Common myeloid progenitor, CD34-positive (primary cell): ENCODE measurements around the gene AJM1.

Experiments
- CTCF ChIA-PET: fragments of 350-600 bp; sonication (Branson Sonifier 250); formaldehyde crosslinking; loops from one replicate; lab custom pipeline; 2021; ENCODE audit warnings: antibody characterized with exemption; lab: Charles Lee
- POLR2A ChIA-PET: fragments of 350-600 bp; sonication (Branson Sonifier 250); formaldehyde crosslinking; loops from one replicate; lab custom pipeline; 2021; ENCODE audit warnings: antibody characterized with exemption; lab: Charles Lee
- DNase-seq, 3 donors: peaks; one replicate each; pipeline versions ENCODE4 v3.0.0 to v3.0.0-alpha.2; 2013
- H3K27ac ChIP-seq, 2 experiments: 1 replicate in 1 of 2; 2 replicates in 1 of 2; pipeline ENCODE4 v1.7.0; 2013; ENCODE audit warnings: inconsistent platforms in 2 of 2, low read length in 2 of 2, mild to moderate bottlenecking in 2 of 2, low read depth in 1 of 2, moderate library complexity in 1 of 2; ENCODE audit not compliant: severe bottlenecking in 2 of 2, insufficient read depth in 1 of 2, poor library complexity in 1 of 2
- H3K27me3 ChIP-seq, 5 experiments: replicated peaks in 2 of 5; 1 replicate in 3 of 5; 2 replicates in 2 of 5; pipeline versions ENCODE4 v1.6.1 to v1.7.0; 2013; ENCODE audit warnings: low read length in 4 of 5, mild to moderate bottlenecking in 2 of 5, moderate library complexity in 2 of 5, inconsistent platforms in 1 of 5; ENCODE audit not compliant: insufficient read depth in 5 of 5, control insufficient read depth in 4 of 5
- H3K36me3 ChIP-seq, 4 experiments: 1 replicate in 2 of 4; 2 replicates in 2 of 4; pipeline versions ENCODE4 v1.6.1 to v1.7.0; 2013; ENCODE audit warnings: low read length in 3 of 4, control low read depth in 1 of 4, mild to moderate bottlenecking in 1 of 4; ENCODE audit not compliant: control insufficient read depth in 4 of 4, insufficient read depth in 4 of 4
- H3K4me1 ChIP-seq, 4 experiments: 1 replicate in 3 of 4; 2 replicates in 1 of 4; pipeline versions ENCODE4 v1.6.1 to v1.7.1; 2013; ENCODE audit warnings: low read length in 3 of 4, mild to moderate bottlenecking in 3 of 4, control low read depth in 1 of 4, inconsistent platforms in 1 of 4, moderate library complexity in 1 of 4; ENCODE audit not compliant: control insufficient read depth in 4 of 4, insufficient read depth in 4 of 4; ENCODE audit errors: control extremely low read depth in 1 of 4
- H3K4me3 ChIP-seq, 7 experiments: 1 replicate in 4 of 7; 2 replicates in 3 of 7; pipeline versions ENCODE4 v1.5.1 to v1.7.0; 2013; ENCODE audit warnings: mild to moderate bottlenecking in 7 of 7, low read length in 6 of 7, moderate library complexity in 6 of 7, inconsistent platforms in 2 of 7, low read depth in 2 of 7, control low read depth in 1 of 7; ENCODE audit not compliant: insufficient read depth in 4 of 7, control insufficient read depth in 1 of 7; ENCODE audit errors: extremely low read depth in 1 of 7
- H3K9me3 ChIP-seq, 5 experiments: 1 replicate in 4 of 5; 2 replicates in 1 of 5; pipeline versions ENCODE4 v1.6.1 to v1.7.1; 2013; ENCODE audit warnings: low read length in 4 of 5, mild to moderate bottlenecking in 2 of 5, inconsistent platforms in 1 of 5, low read depth in 1 of 5, moderate library complexity in 1 of 5; ENCODE audit not compliant: control insufficient read depth in 4 of 5, insufficient read depth in 2 of 5; ENCODE audit errors: control extremely low read depth in 1 of 5
- WGBS: methylation state at CpG from one replicate; pipeline ENCODE4 v1.1.5; 2013; ENCODE audit not compliant: insufficient coverage; 5-methylcytosine and 5-hydroxymethylcytosine counted together

AJM1 gene

GRCh38 chr9:136889858-136890257 is 47.6 kb downstream of the AJM1 start:
- no peaks in the 10 kb centered on the region for H3K9me3 ChIP-seq
- WGBS, result 93% methylated on average over 29 of the region's 42 CpGs
- no peak for DNase-seq
- peaks cover 0 to 20% (median 17%) of the 10 kb centered on the region in 4 experiments for H3K4me1 ChIP-seq
- H3K27me3 ChIP-seq, result no peaks in the 10 kb centered on the region
- CTCF ChIA-PET, result interaction anchor here (0.7 kb wide), 1 partner anchor 101 kb away, joined by 3 read pairs; no protein-coding TSS in a partner anchor
- no peak overlapping the region for H3K27ac ChIP-seq
- H3K4me3 ChIP-seq, result no peak overlapping the region
- POLR2A ChIA-PET, result no interaction called here
- peaks cover 0 to 41% (median 24%) of the 10 kb centered on the region in 4 experiments for H3K36me3 ChIP-seq

- Histone ChIP-seq H3K4me1 (peaks cover 0 to 12% (median 12%) of the 10 kb centered on the region in 4 experiments), H3K4me3 (no peak overlapping the region), H3K27ac (no peak overlapping the region), H3K9me3 (no peaks in the 10 kb centered on the region), H3K36me3 (peaks cover 0 to 47% (median 29%) of the 10 kb centered on the region in 4 experiments), H3K27me3 (no peaks in the 10 kb centered on the region)
- CTCF ChIA-PET, result interaction anchor here (1.0 to 1.2 kb wide), 2 partner anchors 54 to 139 kb away, joined by 3 read pairs; partner anchors contain the start of gene FBXW5
- POLR2A ChIA-PET, result no interaction called here
- no peak for DNase-seq
- WGBS, result 100% methylated on average over 10 of the region's 13 CpGs
These were observed 48.4 kb downstream of the AJM1 start for GRCh38 chr9:136890661-136891060.
